ENCODE results near the gene PTPRD. TPM values are rescaled to one million over a fixed set of nuclear protein-coding genes. Genes with fewer than 3 reads are reported as not detected.

The PTPRD gene
- polyA plus RNA-seq, 1 experiment: 0.39 TPM

- Histone ChIP-seq H3K27me3 (ENCODE audit: control insufficient read depth, insufficient read depth, low read length) (no peaks in the 10 kb centered on the region), H3K4me3 (ENCODE audit: low read depth, low read length) (no peak overlapping the region), H3K36me3 (ENCODE audit: control insufficient read depth, insufficient read depth, low read length) (no peaks in the 10 kb centered on the region)
- ChIA-PET POLR2A (no interaction called here), CTCF (no interaction called here)
- DNase-seq (ENCODE audit: low read depth): no peak
- no peak for TF ChIP-seq CTCF (IDR thresholded peaks at IDR 0.05; ENCODE audit: insufficient read depth, low read depth, low read length)
Observed at GRCh38 chr9:10562581-10563343, 50.0 kb downstream of the PTPRD start.

GRCh38 chr9:10548348-10548747 lies 64.5 kb downstream of the PTPRD start:
- POLR2A ChIA-PET: no interaction called here
- no peak for DNase-seq (ENCODE audit: low read depth)
- H3K4me3 ChIP-seq (ENCODE audit: low read depth, low read length): no peak overlapping the region
- no peaks in the 10 kb centered on the region for H3K27me3 ChIP-seq (ENCODE audit: control insufficient read depth, insufficient read depth, low read length)
- H3K36me3 ChIP-seq (ENCODE audit: control insufficient read depth, insufficient read depth, low read length): no peaks in the 10 kb centered on the region
- CTCF ChIA-PET: no interaction called here
- no peak for TF ChIP-seq CTCF (IDR thresholded peaks at IDR 0.05; ENCODE audit: insufficient read depth, low read depth, low read length)

- TF ChIP-seq CTCF (IDR thresholded peaks at IDR 0.05; ENCODE audit: insufficient read depth, low read depth, low read length): no peak
- no peak for DNase-seq (ENCODE audit: low read depth)
- Histone ChIP-seq H3K4me3 (ENCODE audit: low read depth, low read length) (no peak overlapping the region), H3K27me3 (ENCODE audit: control insufficient read depth, insufficient read depth, low read length) (no peaks in the 10 kb centered on the region), H3K36me3 (ENCODE audit: control insufficient read depth, insufficient read depth, low read length) (no peaks in the 10 kb centered on the region)
- POLR2A ChIA-PET: no interaction called here
- CTCF ChIA-PET: no interaction called here
Observed at GRCh38 chr9:10538073-10538472, 74.7 kb downstream of the PTPRD start.

DNA sequence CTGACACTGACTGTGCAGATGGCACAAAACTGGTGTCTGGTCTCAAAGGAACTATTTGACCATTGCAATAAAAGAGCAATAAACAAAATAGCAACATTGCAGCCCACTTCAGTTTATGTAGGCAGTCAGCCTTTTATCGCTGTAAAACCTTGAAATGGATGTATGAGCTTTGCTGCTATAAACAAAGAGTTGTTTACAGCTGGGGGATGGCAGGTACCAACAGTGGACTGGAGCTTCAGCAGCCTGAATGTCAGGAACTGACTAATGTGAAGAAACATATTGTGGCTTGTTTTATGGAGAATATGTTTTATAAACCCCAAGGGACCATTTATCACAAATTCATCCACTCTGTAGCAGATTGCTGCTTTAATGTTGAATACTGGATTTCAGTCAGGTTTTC lies 78.0 kb downstream of the PTPRD start:
- Histone ChIP-seq H3K27me3 (ENCODE audit: control insufficient read depth, insufficient read depth, low read length) (no peaks in the 10 kb centered on the region), H3K4me3 (ENCODE audit: low read depth, low read length) (no peak overlapping the region), H3K36me3 (ENCODE audit: control insufficient read depth, insufficient read depth, low read length) (no peaks in the 10 kb centered on the region)
- no peak for DNase-seq (ENCODE audit: low read depth)
- TF ChIP-seq CTCF (IDR thresholded peaks at IDR 0.05; ENCODE audit: insufficient read depth, low read depth, low read length): no peak
- CTCF ChIA-PET: no interaction called here
- POLR2A ChIA-PET: no interaction called here

GRCh38 chr9:10525972-10526371 lies 86.8 kb downstream of the PTPRD start:
- no peak for DNase-seq (ENCODE audit: low read depth)
- ChIA-PET CTCF (no interaction called here), POLR2A (no interaction called here)
- TF ChIP-seq CTCF (IDR thresholded peaks at IDR 0.05; ENCODE audit: insufficient read depth, low read depth, low read length): no peak
- Histone ChIP-seq H3K4me3 (ENCODE audit: low read depth, low read length) (no peak overlapping the region), H3K27me3 (ENCODE audit: control insufficient read depth, insufficient read depth, low read length) (no peaks in the 10 kb centered on the region), H3K36me3 (ENCODE audit: control insufficient read depth, insufficient read depth, low read length) (no peaks in the 10 kb centered on the region)
